OCI-LY3 (cell line): ENCODE measurements around the gene NUP85.

Experiments
- CTCF ChIP-seq: fragments of 200-600, 300-600 bp; sonication (generic); IDR thresholded peaks from 2 replicates; pipeline ENCODE4 v1.5.1; 2014; ENCODE audit warnings: antibody characterized with exemption, low read length, low read depth
- EZH2phosphoT487 ChIP-seq: fragments of 200-600 bp; shearing (Covaris generic); IDR thresholded peaks from 2 replicates; pipeline ENCODE4 v1.6.1; 2018; ENCODE audit warnings: antibody characterized with exemption, mixed run types, low read depth

GRCh38 chr17:75238684-75239191, 33.3 kb downstream of the NUP85 start:
- TF ChIP-seq CTCF (peak; percentile 87), EZH2phosphoT487 (no peak)
